Keratinocyte (primary cell): ENCODE measurements around the gene PIGX.

Source experiments
- CTCF ChIP-seq, 3 experiments: IDR thresholded peaks in 1 of 3; conservative IDR thresholded peaks in 1 of 3; optimal IDR thresholded peaks in 1 of 3; 2 replicates in 2 of 3; 3 replicates in 1 of 3; pipeline versions ENCODE3 to v1.5.1; 2011; ENCODE audit warnings: low read length in 3 of 3, mild to moderate bottlenecking in 3 of 3, moderate library complexity in 2 of 3, control low read depth in 1 of 3, inconsistent platforms in 1 of 3; ENCODE audit not compliant: insufficient read depth in 2 of 3; ENCODE audit errors: extremely low read depth in 1 of 3
- EZH2 ChIP-seq: IDR thresholded peaks from one replicate; pipeline ENCODE4 v1.6.1; 2012; ENCODE audit warnings: inconsistent platforms, mild to moderate bottlenecking, low read length, moderate library complexity

- TF ChIP-seq CTCF (optimal IDR thresholded peaks at IDR 0.05 in 1 of 3, IDR thresholded peaks at IDR 0.05 in 1 of 3, conservative IDR thresholded peaks at IDR 0.05 in 1 of 3; ENCODE audit: extremely low read depth in 1 of 3, insufficient read depth in 2 of 3, low read length in 3 of 3) = no peak
- no peak for TF ChIP-seq EZH2
Observed at GRCh38 chr3:196711838-196712513, at the start of gene PIGX, which contains the start of gene CEP19.
